GM19025 (cell line): ENCODE measurements around the gene RAPGEF5.

Experiments used
- ATAC-seq: cut with Tn5 transposase; IDR thresholded peaks from one replicate; pipeline ENCODE4 v1.9.1; 2021; ENCODE audit warnings: mild to moderate bottlenecking, low read depth, moderate library complexity; ENCODE audit not compliant: unreplicated experiment

The RAPGEF5 gene

GRCh38 chr7:22168129-22168634, 188.8 kb downstream of the RAPGEF5 start:
- ATAC-seq = no peak

- ATAC-seq = no peak
Observed at GRCh38 chr7:22167482-22167881, 189.5 kb downstream of the RAPGEF5 start.

GRCh38 chr7:22166928-22167327, 190.0 kb downstream of the RAPGEF5 start:
- no peak for ATAC-seq

- no peak for ATAC-seq
Observed at GRCh38 chr7:22159341-22159740, 197.6 kb downstream of the RAPGEF5 start.

- no peak for ATAC-seq
Observed at GRCh38 chr7:22157552-22157951, 199.4 kb downstream of the RAPGEF5 start.

- ATAC-seq = no peak
Observed at GRCh38 chr7:22156205-22156604, 200.7 kb downstream of the RAPGEF5 start.

GRCh38 chr7:22154143-22154529, 202.8 kb downstream of the RAPGEF5 start:
- no peak for ATAC-seq

- ATAC-seq = no peak
Observed at GRCh38 chr7:22153432-22154142, 203.4 kb downstream of the RAPGEF5 start.

GRCh38 chr7:22152690-22153089, 204.3 kb downstream of the RAPGEF5 start:
- ATAC-seq = no peak

GRCh38 chr7:22151901-22152300, 205.1 kb downstream of the RAPGEF5 start:
- ATAC-seq = no peak

GRCh38 chr7:22150221-22150620, 206.7 kb downstream of the RAPGEF5 start:
- no peak for ATAC-seq

GRCh38 chr7:22147868-22148267, 209.1 kb downstream of the RAPGEF5 start:
- ATAC-seq = no peak

- ATAC-seq = no peak
Observed at GRCh38 chr7:22146961-22147512, 209.9 kb downstream of the RAPGEF5 start.

- ATAC-seq = no peak
Observed at GRCh38 chr7:22144950-22145349, 212.0 kb downstream of the RAPGEF5 start.

GRCh38 chr7:22143491-22143890, 213.5 kb downstream of the RAPGEF5 start:
- ATAC-seq = no peak

- no peak for ATAC-seq
Observed at GRCh38 chr7:22142572-22142971, 214.4 kb downstream of the RAPGEF5 start.

- no peak for ATAC-seq
Observed at GRCh38 chr7:22141355-22141754, 215.6 kb downstream of the RAPGEF5 start.

- no peak for ATAC-seq
Observed at GRCh38 chr7:22140578-22140977, 216.4 kb downstream of the RAPGEF5 start.

- no peak for ATAC-seq
Observed at GRCh38 chr7:22138886-22139285, 218.1 kb downstream of the RAPGEF5 start.

- ATAC-seq = no peak
Observed at GRCh38 chr7:22138106-22138505, 218.8 kb downstream of the RAPGEF5 start.

GRCh38 chr7:22137466-22137865, 219.5 kb downstream of the RAPGEF5 start:
- no peak for ATAC-seq

- ATAC-seq = no peak
Observed at GRCh38 chr7:22137026-22137425, 219.9 kb downstream of the RAPGEF5 start.
